NCI-H460 (cell line): ENCODE data around the gene SLC37A2. TPM values are rescaled to one million over a fixed set of nuclear protein-coding genes. Genes with fewer than 3 reads are reported as not detected.
A peak's percentile ranks its signal among the peaks of the same experiment; 100 is the strongest.

Experiments used
- DNase-seq: peaks from one replicate; pipeline ENCODE4 v3.0.0-alpha.2; 2016; ENCODE audit warnings: low read depth; ENCODE audit errors: extremely low read depth
- total RNA-seq: library from RNA; depleted of rRNA; stranded (reverse); fragments of >200 nt; shearing (Covaris generic); gene quantifications from 2 replicates; pipeline ENCODE4 v1.2.3, GENCODE V29; 2014

The SLC37A2 gene
- total RNA-seq, 1 experiment from 2014 or later = 0.17 TPM

DNA sequence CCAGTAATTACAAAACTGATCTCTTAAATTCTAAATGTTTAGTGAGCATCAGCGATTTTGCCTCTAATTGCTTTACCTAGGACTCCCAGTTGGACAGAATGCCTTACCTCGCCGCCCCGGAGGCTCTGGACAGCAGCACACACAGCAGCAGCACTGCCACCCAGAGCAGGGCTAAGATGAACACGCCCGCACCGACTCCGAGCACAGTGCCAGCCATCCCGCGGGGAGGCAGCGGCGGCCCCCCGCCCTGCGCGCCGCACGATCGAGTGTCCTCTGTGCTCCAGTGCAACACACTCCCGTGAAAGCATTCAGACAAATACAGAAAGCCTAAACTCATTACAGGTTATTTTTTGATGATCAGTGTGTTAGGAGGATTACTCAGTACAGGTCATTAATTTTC lies 38.9 kb downstream of the SLC37A2 start:
- no peak for DNase-seq

DNA sequence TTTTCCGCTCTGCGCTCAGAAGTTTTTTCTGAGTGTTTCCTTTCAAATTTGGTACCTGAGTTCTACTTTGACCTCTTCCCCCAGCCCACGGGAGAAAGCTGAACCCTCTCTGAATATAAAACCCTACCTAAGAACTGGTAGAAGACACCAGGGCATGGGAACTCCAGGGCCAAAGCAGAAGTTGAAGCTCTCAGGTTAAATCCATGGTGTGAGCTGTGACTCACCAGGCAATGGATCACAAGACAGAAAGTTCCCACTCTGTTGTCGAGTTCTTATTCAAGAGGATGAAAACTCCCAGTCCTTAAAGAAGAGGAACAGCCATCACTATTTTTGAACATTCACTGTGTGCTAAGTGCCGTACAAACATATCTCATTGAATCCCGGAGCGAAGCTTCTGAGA lies 39.4 kb downstream of the SLC37A2 start:
- DNase-seq = no peak

DNA sequence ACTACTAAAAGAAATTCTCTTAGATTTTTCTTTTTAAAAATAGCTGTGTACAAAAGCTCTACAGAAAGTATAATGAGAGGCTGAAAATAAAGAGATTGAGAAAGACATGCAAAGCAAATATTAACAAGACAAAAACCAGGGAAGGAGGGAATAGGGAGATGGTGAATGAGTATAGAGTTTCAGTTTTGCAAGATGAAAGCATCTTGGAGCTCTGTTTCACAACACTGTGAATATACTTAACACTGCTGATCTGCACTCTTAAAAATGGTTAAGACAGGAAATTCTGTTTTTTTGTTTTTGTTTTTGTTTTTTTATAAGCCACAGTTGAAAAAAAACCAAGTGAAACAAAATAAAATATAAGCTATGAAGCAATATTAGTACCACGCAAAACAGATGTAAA lies 42.8 kb downstream of the SLC37A2 start:
- no peak for DNase-seq

DNA sequence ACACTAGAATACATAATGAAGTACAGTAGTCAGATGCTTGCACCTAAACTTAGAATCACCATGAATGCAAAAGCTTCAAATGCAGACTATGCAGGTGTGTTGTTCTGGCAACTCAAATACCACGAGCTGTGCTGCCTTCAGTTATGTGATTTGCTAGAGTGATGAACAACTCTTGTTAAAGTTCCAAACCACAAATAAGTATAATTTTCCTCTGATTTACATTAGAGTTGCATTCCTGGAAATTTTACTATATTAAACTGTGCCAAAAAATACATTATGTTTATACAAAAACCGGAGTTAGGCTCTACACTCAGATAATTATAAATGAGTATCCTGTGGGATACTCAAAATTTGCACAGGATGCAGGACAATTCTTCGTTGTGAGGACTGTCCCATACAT lies 45.4 kb downstream of the SLC37A2 start:
- DNase-seq = no peak

DNA sequence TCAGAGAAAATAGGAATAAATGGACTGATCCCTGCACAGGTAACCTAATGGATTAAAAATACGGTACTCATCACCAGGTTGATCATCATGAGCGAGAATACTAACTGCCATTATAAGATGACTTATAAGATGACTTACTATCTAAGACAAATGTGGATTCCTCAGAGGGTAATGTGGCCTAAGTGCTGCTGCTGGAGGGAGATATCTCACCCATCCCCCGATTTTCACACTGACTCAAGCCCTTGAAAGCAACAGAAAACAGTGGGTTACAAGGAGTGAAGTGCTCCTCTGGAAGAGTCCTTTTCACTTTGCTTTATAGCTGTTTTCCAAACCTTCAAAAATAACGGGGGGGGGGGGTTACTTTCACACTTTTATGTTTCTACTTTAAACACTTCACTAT lies 47.4 kb downstream of the SLC37A2 start:
- DNase-seq = no peak

DNA sequence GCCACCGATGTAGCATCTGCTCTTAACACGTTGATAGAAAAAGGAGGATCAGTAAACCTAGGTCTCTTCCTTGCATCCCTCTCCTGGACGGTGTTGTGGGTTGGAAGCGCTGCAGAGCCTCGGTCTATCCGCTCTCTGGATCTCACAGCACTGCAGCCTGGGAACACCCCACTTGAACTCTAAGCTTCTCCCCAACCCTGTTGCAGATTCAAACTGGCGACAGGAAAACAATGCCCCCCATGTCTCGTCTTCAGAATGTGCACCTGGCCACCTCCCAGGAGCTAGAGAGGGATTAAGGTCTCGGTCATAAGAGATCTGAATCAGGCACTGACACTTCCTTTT lies 47.9 kb downstream of the SLC37A2 start:
- DNase-seq = no peak

DNA sequence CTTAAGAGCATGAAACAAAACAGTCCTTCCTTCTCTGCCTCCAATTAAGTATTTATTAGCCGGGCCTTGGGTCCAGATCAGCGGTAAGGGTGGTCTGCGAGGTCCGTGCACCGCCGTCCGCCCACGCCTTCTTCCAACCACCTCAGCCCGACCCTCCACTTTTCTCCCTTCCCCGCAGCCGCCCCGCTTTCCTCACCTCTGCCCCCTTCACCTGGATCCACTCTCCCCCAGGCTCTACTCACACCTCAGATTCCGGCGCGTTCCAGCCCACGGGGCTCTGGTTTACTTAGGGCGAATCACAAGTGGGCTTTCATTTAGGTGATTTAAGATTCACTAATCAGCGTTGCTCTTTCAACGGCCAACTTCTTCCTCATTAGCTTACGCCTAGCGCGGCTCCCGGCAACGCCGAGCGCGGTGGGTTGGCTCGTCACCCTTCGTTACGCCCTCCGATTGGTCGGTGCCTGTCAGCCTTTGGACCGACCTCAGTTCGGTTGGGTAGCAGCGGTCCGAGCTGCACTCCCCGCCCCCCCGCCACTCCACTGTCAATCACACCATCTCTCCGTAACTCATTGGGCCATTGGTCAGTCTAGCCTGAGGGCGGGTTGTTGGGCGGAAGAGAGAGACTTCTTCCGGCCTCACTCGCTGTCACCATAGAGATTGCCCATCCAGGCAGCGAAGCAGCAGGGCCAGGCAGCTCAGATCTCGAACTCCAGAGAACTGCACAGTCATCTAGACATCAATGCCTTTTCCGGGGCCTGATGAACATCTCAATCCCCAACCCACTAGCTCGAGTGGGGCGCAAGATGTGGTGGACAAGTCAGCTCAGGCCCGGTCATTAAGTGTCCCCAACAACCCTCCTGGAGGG lies 48.5 kb downstream of the SLC37A2 start, which contains the start of gene TMEM218:
Gene TMEM218 (minus strand): TSS at position 284 of the 865 bp plus-strand sequence. CDS start 9,385 bp downstream, outside the sequence.
- DNase-seq = peak; percentile 96

DNA sequence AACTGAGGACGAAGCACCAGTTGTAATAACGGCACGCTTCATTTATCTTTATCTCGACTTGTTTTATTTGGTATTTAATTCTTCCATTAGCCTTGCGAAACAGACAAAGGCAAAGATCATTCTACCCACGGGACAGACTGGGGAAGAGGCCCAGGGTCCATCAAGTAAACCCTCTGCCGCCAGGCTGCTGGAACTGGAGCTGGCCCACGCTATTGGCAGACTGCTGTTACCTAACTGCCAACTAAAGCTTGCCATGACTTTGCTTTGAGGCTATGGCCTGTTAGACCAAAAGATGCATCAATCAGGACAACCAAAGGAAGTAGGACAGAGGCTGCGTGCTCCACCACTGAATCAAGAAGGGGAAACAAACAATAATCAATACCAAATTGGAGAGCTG lies 49.1 kb downstream of the SLC37A2 start:
- no peak for DNase-seq

DNA sequence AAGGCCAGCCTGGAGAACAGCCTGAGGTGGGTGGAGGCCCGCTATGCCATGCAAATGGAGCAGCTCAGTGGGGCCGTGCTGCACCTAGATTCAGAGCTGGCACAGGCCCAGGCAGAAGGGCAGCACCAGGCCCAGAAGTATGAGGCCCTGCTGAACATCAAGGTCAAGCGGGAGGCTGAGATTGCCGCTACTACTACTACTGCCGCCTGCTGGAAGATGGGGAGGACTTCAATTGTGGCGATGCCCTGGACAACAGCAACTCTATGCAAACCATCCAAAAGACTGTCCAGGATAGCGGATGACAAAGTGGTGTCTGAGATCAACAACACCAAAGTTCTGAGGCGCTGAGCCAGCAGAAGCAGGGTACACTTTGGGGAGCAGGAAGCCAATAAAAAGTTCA lies 51.4 kb downstream of the SLC37A2 start:
- DNase-seq = no peak

DNA sequence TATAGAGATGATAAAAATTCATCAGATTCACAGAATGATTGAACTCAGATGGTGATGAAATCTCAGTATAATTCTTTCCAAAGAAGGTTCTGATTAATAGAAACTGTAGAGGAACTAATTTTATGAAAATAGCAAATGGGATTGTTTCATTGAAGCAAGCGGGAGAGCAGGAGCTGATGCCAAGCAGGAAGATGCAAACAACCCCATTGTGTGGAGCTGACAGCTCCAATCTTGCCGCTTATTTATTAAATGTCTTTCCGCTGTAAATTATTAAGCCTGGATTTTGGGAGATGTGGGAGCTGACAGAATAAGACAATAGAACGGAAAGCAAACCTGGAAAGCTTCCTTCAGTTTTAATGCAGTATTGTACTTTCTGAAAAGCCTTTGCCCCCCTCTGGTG lies 54.3 kb downstream of the SLC37A2 start:
- no peak for DNase-seq

DNA sequence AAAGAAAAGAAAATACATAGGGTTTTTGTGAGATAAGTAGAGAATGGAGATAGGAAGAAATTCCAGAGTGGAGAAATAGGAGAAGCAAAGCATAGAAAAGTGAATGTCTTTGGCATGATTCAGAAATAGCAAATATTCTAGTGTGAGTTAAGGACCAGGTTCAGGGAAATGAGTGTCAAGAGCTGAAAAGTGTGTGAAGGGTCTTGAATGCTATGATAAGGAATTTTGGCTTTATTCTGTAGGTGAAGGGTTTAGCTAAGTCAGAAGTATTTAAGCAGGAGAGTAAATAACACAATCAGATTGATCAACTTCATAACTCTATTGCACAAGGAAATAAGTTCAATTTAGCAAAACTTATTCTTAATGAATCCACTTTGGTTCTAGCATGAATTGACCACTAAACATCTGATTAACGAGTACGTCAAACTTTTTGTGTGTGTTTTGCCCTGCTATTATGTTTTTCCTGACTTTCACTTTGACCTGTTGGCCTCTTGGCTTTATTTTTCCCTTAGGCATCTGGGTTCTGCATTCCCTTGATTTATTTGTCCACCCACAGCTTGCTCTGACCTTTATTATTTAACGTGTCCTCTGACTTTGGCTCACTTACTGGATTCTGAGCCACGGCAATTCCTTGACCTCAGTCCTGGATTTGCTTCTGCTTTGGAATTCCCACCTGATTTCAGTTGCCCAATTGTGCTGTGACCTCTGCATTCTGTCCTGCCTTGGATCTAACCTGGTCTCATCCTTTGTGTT lies 60.3 kb downstream of the SLC37A2 start:
- DNase-seq = no peak

DNA sequence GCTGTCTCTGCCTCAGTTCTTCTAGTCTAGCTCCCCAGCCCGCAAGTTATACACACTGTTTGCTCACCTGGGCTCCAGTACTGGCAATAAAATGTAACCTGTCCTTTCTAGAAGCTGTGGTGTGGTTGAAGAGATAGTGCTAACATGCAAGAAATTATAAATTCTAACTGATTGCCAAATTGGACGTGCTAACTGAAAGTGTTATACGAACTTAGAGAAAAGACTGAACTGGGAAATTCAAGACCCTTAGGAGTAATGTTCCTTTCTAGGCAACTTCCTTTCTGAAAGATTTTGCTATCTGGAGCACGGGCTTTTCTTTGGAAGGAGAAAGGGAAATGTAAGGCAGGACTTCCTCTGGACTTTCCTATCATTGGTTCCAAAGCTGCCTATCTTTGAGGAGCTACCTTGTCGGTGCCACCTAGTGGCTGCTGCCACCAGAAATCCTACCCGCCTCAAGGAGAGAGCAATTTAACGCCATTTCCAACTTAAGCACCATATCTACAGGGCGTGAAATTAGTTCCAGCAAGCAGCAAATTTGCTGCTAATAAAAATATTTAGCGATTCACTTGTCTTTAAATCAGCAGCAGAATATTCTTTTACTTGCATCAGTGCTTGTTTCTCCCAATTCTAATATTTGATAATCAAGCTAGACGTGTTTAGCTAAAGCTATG lies 61.0 kb downstream of the SLC37A2 start:
- peak; percentile 66 for DNase-seq

DNA sequence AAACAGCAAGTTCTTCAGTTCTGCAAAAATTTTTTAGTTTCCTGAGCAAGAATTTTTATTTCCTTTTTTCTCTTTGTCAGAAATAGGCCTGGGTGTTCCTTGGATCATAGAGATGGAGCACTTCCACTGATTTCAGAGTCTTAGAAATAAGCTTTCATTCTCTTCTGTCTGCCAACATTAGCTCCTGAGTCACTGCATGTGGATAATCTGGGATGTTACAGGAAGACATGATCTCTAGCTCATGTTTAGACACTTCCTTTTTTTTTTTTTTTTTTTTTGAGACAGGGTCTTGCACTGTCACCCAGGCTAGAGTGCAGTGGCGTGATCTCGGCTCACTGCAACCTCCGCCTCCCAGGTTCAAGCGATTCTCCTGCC lies 61.5 kb downstream of the SLC37A2 start:
- no peak for DNase-seq

DNA sequence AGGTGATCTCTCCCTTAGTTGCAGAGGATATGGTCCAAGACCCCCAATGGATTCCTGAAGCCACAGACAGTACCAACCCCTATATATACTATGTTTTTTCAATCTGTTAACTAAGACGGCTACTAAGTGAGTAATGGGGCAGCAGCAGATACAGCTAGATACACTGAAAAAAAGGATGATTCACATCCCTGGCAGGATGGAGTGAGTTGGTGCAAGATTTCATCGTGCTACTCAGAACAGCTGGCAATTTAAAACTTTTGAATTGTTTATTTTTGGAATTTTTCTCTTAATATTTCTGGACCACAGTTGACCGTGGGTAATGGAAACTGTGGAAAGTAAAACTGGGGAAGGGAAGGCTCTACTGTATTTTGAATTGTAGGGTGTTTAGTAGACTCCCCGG lies 65.3 kb downstream of the SLC37A2 start:
- no peak for DNase-seq

DNA sequence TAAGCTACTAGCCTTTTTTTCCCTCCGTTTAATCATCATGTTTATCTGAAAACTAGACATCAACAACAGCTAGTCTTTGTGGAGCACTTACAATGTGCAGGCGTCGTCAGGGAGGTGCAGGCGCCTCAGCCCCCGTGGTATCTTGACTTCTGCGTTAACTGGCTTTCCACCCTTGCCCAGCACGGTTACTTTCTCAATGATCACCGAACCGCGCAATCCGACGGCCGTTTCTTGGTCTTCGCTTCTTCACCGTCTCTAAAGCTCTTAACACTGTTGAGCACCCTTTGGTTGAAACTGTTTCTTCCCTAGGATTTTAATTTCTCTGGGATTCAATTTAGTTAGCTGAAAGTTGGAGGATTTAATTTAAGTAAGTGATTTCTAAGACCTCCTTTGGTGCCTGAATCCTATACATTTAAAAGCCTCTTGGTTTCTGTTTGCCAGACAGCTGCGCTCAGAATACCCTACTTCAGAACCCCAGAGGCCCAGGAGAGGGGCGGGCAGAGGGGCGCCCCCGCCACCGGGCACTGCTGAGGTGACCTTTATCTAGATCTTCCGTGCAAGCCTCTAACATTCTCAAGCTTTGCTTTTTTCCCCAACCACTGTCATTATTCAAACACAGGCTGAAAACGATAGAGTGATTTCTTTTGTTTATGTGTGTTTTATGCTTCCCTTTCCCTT lies 66.3 kb downstream of the SLC37A2 start:
- DNase-seq = no peak

DNA sequence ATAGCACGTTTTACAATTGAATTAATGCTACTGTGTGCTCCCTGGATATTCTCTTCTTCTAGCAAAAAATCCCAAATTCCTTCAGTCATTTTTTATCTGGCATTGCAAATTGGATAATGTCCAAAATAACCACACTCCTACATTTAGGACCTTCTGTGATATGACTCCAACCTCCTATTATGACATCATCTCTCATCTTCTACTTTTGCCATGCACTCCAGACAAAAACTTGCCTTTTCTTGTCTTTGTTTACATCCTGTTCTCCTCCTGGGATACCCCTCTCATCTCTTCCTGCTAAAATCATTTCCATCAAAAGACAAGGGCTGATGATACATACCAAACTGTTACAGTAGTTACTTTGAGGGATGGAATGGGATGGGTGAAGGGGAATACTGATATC lies 69.0 kb downstream of the SLC37A2 start:
- no peak for DNase-seq

DNA sequence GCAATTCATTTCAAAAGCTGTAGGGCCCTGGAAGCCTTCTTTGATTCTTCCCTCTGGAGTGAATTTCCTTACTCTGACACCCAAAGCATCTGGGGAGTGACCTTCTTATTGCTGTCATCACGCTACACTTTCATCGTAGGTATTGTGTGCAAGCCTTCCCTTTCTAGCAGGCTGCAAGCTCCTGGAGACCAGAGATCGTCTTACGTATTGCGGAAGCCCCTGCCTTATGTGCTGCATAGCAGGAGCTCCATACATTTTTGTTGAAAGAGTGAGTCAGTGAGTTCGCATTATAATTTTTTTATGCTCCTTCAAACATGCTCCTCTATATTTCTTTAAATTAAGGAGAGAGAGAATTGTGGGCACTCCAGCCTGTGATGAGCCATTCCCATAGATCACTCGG lies 69.5 kb downstream of the SLC37A2 start:
- DNase-seq = no peak

DNA sequence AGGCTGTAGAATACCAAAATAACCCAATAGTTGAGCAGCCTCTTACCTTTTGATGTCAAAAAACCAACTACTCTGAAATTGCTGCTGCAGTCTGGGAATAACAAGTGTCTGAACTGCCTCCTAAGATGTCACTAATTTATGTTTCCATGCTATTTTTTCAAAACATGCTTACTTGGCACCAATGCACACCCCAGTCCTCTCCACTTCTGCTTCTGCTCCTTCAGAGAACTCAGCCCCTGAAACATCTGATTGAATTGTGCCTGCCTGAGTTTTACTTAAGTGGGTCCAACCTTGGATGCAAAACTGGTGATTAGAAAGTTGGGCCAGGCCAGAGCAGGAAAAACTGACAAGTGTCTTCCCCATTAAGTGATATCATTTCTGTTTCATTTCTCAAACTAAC lies 72.9 kb downstream of the SLC37A2 start:
- DNase-seq = no peak

DNA sequence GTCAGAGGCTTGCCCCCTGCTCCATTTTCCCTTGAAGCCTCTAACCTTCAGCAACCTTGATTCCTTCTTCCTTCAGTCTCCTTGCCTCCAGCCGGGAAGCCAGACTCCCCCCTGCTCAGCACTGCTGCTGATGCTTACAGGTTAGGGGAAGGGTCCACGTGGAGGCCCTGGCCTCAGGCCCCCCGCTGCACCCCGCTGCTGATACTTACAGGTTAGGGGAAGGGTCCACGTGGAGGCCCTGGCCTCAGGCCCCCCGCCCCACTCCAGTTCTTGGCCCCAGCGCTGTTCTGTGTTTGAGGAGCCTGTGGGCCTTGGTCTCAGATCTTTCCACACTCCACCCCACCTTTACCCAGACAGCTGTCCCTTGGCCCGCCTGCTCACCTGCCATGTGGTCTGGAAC lies 75.9 kb downstream of the SLC37A2 start:
- no peak for DNase-seq

DNA sequence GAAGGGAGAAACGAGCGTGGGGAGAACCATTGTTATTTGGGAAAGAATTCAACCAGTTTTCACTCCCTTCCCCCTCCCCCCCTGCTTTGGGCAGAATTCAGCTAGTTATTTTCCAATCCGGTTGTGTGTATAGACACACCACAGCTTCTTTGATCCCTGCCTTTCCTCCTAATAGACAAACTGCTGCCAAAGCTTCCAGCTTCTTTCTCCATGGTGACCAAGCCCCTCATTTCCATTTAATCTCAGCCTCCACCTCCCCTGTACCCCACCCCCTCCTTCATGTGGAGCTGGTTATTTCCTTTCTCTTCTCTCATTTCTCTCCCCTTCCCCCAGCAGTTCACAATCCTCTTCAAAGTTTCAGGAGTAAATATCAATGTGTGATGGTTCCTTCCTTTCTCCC lies 76.7 kb downstream of the SLC37A2 start:
- no peak for DNase-seq
